Esophagus muscularis mucosa (tissue), 3 donors: ENCODE results near the gene KLHL5.

Experiments used
- CTCF ChIP-seq, 3 experiments: fragments of 200-600 bp in 2 of 3; fragments of 450-650 bp in 1 of 3; sonication (generic) in 2 of 3; IDR thresholded peaks; one replicate each; pipeline ENCODE4 v1.5.1; 2017 to 2019; ENCODE audit warnings: antibody characterized with exemption in 3 of 3, mild to moderate bottlenecking in 2 of 3, moderate library complexity in 1 of 3
- POLR2A ChIP-seq: fragments of 450-650 bp; IDR thresholded peaks from one replicate; pipeline ENCODE4 v1.6.1; 2017; ENCODE audit warnings: antibody characterized with exemption, moderate library complexity, mild to moderate bottlenecking, low read depth

- TF ChIP-seq POLR2A, result no peak
- no peak for TF ChIP-seq CTCF (IDR thresholded peaks at IDR 0.05)
Observed at GRCh38 chr4:39050590-39050989, 11.4 kb upstream of the KLHL5 start.
